HG03432 (cell line): Measurements from ENCODE around the gene ZFP1.
"Not testable (repeated sequence)": the region's sequence is repeated elsewhere in the genome, so short reads cannot be mapped to it uniquely, and the experiment has no call there.

Source experiments
- ATAC-seq: cut with Tn5 transposase; IDR thresholded peaks from one replicate; pipeline ENCODE4 v1.9.1; 2021; ENCODE audit warnings: mild to moderate bottlenecking, moderate library complexity; ENCODE audit not compliant: unreplicated experiment

Gene ZFP1

DNA sequence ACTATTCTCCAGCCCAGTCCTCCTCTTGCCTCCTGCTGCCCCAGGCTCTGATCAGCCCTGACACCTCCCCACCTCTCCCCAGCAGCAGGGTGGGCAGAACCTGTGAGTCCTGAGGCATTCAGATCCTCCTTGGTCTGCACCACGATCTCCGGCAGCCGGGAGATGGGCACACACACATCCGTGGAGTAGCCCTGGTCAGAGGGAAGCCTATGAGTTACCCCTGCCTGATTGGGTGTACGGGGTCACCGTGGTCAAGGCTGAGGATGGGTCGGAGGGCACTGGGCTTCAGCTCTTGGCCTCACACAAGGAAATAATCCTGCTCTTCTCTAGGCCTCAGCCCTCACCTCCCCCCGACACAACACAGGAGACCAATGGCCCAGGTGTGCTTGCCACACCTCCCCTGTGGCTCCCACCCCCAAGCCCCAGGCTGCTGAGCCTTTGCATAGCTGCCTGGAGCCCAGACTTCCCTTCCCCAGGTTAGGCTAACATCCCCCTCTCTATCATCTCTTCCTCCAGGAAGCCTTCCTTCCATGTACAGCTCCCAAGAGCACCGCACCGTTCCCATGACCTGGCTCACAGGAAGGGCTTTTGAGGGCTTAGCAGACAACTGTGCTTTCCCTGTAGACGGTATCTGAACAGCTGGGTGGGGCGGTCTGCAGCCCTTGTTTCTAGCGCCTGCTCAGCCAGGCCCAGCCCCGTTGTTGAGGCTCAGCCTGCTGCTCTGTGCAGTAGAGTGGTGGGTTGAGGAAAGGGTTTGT, 35.4 kb upstream of the ZFP1 start:
- no peak for ATAC-seq

DNA sequence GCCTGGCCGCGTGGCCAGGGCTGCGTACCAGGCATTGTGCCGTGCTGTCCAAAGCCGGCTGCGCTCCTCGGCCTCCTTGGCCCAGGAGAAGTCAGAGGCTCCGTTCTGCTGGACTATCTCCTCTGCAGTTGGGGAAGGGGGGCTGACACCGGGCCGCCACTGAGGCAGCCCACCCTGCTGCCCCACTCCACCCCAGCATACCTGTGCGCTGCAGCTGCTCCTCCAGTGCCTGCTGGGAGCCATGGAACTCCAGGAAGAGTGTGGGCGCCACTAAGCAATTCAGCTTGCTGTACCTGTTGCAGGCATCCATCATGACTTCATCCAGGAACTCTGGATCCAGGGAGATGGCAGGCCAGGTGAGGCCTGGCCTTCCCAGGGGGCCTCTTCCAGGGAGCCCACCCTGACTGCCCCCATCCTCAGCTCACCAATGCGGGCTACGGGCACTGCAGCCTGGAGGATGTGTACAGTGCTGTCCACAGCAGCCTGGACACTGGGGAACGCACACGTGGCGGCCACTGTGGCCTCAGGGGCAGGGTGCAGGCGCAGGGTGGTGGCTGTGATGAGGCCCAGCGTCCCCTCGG, 34.7 kb upstream of the ZFP1 start:
- no peak for ATAC-seq

DNA sequence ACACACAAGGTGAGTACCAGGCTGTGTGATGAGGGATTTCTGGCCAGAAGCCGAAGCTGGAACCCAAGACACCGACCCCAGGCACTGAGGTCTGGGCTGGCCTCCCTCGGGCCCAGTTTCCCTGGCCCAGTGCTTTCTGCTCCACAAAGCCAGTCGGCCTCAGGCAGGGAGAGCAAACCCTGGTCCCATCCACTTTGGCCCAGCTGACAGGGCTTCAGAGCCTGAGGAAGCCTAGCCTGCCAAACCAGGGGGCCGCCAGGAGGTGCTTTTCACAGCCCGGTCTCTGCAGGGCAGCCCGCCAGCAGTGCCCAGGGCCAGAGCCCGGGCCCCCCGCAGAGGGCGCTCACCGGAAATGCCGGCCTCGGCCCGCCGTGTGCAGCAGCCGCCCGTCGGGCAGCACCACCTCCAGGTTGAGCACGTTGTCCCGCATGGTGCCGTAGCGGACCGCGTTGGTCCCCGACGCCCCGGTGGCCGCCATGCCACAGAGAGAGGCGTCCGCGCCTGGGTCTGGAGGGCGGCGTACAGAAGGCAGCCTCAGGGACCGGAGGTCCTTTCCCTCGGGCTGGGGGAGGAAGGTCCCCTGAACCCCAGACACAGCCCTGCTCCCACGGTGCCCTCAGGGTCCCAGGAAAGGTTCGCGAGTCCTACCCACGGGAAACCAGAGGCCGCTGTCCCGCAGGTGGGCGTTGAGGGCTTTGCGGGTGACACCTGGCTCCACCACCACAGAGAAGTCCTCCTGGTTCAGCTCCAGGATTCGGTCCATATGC, 34.0 kb upstream of the ZFP1 start:
- ATAC-seq = no peak

DNA sequence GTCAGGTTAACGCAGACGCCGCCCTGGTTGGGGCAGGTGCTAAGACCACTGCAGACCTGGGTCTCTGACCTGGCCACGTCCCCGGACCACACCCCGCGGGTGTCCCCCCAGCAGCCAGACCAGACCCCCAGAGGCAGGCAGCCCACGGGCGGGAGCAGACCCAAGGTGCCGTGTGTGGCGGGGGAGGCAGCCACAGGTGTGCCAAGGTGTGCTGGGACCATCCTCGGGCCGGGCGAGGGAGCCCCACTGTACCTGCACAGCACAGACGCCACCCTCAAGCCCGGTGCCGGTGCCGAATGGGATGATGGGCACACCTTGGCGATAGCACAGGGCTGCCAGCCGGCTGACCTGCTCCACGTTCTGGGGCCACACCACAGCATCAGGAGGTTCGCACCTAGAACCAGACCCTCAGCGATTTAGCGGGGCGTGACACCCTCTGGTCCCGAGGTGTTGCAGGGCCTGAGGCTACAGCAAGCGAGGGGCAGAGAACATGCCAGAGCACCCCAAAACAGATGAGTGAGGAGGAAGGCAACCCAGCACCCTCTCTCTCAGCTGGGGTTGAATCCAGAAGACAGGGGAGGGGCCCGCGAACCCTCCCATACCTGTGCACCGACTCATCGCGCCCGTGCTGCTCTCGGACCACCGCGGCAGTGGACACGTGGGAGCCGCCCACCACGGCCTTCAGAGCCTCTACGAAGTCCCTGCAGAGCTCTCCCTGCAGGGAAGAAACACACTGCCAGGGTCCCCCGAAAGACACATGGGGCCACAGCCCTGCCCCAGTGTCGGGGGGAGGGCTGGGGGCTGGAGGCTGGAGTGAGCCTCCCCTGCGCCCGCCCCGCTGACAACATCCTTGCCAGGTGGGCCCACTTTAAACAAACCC, 33.1 kb upstream of the ZFP1 start:
- no peak for ATAC-seq

DNA sequence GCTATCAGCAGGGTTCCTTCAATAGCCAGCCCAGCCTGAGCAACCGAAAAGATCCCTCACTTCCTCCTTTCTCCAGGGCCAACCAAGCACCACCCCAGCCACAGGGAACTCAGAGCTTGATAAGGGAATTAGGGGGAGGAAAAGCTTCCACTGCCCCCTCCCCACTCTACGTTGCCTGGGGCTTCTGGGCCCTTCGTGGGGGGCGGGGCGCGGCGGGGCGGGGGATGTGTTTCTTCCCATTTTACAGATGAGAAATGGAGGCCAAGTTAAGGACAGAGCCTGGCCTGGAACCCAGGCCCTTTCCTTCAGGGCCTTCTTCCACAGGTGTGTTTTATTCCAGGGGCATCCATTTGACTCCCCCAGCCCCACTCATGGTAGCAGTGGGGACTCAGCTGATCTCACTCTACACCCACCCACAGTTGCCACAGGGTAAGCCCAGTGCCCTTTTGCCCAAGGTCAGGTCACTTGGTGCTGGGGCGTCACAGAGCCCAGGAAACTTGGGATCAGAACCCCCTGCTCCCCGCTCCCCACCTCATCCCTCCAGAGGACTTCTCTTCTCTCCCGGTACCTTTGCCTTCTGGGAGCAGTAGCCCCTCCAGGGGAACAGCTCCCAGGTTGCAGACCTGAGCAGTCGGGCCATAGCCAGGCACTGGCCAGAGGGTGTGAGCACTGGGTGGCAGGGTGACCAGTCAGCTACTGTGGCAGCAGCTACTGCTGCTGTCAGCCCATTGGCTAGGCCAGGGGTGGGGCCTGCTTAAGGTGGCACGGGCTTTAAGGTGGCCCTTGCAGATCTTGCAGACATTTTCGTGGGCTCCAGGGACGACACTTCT, 32.0 kb upstream of the ZFP1 start, which contains the start of gene LDHD:
LDHD (minus strand) TSS at position 700 of the 830 bp plus-strand sequence; CDS start at position 640, 60 bp downstream.
- no peak for ATAC-seq

DNA sequence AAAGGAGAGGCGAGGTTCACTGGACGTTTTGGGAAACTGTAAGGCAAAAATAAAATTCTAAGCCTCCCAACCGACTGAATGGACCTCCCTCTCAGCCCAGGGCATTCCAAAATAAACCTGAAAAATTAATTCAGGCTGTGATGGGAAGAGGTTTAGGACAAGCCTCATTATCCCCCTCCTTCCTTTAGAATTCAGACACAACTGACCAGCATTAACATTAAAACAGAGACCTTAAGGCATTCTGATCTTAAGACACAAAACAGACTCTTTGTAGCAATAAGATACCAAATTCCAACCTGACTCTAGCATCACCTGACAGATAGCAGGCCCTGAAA, 31.4 kb upstream of the ZFP1 start:
- no peak for ATAC-seq

DNA sequence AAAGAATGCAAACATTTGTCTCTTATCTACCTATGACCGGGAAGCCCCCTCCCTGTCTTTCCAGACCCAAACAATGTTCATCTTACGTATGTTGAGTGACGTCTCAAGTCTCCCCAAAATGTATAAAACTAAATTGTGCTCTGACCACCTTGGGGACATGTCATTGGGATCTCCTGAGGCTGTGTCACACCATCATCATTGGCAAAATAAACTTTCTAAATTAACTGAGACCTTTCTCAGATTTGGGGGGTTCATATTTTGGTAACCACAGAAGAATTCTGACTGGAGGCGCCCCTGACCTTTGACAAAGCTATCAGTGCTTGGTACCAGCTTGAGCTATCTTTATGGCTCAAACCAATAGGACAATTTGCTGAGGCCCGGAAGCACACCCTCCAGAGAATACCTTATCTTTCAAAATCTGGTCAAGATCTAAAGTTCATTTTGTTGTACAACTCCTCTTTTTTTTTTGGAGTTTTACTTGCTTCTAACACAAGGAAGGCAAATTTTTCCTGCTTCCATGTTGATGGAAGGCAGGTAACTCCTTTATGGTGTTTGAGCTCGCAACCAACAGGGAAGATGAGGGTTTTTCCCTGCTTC, 29.3 kb upstream of the ZFP1 start:
- ATAC-seq = no peak

DNA sequence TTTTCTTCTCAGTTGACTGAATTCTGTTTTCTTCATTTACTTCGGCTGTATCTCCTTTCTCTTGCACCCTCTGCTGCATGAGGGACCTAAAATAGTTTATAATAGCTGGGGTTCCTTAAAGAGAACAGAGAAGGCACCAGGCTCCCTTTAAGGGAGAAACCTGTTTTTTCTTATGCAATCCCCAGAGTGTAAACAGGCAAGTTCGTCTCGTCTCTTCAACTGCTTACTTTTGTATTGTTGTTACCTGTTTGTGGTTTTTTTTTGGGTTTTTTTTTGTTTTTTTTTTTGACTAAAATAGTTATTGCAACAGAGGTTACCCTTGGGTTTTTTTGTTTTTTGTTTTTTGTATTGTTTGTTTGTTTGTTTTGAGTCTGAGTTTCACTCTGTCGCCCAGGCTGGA, 28.1 kb upstream of the ZFP1 start:
- no peak for ATAC-seq

DNA sequence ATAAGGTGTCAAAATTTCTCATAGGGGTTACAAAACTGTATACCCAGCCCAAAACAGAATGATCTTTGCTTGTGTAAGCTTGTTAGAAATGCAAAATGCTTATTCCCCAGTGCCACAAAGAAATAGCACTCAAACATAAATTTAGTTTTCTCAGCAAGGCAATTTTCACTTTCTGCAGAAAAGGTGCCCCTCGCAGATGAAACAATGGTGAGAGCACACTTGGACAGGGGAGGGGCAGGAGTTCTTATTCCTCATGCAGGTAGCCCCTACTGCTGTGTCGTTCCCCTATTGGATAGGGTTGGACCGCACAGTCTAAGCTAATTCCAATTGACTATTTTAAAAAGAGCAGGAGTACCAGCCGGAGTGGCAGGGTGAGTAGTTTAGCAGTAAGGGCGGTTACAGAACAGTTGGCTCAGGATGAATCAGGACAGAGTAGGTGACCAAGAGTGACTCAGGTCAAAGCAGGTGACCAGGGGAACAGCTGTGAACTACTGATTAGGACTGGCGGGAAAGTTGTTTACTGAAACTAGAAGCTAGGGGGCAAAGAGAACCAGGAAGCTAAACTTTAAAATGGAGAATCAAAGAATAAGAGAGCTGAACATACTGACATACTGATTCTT, 26.3 kb upstream of the ZFP1 start:
- ATAC-seq = no peak

DNA sequence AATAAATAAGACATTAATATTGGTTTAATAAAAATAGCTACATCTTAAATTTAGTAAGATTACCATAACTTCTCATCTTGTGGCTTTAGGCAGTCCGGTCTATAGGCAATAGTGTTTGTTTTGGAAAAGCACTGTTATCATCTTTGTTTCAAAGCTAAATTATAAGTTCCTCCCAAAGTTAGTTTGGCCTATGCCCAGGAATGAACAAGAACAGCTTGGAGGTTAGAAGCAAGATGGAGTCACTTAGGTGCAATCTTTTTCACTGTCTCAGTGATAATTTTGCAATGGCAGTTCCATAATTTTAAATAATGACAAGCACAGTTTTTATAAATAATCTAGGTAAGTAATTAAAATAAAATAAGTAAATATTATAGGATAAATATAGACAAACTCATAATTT, 25.7 kb upstream of the ZFP1 start:
- ATAC-seq = no peak

DNA sequence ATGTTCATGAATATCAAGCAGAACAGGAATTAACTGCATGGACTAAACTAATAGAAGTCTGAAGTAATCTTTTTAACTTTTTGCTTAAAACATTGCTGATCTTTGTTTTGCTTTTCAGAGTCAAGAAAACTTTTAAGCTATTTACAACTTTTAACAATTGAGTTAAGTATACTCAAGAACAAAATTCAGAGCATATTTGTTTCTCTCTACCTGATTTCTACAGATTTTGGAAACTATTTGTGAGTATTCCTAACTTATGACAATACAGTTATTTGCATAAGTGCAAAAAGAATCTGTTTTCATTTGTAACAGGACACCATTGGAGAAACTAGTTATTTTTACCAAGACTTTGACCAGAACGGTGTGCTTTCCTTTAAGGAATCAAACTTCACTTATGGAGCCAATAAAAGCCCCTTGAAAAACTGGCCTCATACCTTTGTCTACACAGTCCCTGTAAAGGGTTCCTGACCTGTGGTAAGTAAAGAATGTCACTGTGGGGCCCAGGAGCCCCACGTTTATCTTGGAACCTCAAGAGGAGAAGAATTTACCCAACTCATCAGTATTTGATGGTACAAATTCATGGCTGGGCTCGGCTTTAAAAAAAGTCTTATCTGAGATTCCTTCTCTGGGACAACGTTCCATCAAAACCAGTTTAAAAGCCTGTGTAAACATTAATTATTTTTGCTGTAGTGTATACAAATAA, 20.5 kb upstream of the ZFP1 start:
- ATAC-seq = no peak

DNA sequence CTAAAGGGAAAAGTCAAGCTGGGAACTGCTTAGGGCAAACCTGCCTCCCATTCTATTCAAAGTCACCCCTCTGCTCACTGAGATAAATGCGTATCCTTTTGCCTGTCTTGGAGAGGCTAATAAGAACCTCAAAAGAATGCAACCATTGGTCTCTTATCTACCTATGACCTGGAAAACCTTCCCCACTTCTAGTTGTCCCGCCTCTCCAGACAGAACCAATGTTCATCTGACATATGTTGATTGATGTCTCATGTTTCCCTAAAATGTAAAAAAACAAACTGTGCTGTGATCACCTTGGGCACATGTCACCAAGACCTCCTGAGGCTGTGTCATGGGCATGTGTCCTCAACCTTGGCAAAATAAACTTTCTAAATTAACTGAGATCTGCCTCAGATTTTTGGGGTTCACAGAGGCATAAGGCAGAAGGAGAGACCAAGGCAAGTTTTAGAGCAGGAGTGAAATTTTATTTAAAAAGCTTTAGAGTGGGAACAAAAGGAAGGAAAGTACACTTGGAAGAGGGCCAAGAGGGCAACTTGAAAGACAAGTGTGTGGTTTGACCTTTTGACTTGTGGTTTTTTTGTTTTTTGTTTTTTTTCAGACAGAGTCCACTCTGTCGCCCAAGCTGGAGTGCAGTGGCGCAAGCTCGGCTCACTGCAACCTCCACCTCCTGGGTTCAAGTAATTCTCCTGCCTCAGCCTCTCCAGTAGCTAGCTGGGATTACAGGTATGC, 18.7 kb upstream of the ZFP1 start:
- not testable (repeated sequence) for ATAC-seq

DNA sequence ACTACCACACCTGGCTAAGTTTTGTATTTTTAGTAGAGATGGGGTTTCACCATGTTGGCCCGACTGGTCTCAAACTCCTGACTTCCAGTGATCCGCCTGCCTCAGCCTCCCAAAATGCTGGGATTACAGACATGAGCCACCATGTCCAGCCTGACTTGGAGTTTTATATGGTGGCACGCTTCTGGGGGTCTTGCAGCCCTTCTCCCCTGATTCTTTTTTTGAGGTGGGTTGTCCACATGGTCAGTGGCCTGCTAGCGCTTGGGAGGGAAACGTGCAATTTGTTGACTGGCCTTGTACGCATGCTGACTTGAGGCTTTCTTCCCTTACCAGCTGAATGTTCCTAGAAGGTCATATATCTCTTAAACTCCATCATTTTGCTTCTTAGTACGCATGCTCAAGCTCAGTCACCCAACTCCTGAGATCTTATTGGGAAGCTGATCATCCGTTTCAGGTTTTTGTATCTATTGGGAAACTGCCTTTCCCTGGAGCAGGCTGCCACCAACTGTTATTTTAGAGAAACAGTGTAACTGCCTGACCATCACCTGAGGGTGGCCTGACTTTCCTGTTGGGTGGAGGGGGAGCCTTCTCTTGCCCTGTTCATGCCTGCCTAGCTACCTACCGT, 18.1 kb upstream of the ZFP1 start:
- no peak for ATAC-seq

DNA sequence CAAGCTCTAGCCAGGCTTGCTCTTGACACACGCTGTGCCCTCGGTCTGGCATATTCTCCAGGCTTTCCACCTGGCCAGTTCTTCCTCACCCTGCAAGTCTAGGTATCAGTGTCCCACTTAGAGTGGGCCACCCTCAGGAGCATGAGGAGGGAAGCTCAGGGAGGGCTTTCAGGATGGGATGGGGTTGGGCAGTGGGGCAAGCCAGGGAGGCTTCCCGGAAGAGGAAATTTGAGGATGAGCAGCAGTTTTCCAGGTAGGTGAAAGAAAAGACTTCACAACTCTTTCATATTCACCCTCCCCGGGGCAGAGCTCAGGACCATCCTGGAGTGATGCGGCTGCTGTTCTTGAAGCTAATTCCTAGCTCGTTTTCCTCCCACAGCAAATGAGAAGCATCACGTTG, 17.2 kb upstream of the ZFP1 start:
- ATAC-seq = no peak

DNA sequence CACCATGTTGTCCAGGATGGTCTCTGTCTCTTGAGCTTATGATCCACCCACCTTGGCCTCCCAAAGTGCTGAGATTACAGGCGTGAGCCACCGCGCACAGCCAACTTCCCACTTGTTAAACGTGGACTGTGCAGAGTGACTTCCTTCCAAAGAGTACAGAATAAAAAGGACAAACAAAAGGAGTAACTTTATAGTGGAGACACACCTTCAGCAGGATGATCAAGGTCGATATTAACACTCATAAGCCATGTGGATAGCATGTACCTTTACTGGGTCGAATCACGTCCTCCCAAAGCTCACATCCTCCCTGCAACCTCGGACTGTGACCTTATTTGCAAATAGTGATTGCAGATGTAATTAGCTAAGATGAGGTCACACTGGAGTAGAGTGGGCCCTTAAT, 10.1 kb upstream of the ZFP1 start:
- ATAC-seq = no peak

DNA sequence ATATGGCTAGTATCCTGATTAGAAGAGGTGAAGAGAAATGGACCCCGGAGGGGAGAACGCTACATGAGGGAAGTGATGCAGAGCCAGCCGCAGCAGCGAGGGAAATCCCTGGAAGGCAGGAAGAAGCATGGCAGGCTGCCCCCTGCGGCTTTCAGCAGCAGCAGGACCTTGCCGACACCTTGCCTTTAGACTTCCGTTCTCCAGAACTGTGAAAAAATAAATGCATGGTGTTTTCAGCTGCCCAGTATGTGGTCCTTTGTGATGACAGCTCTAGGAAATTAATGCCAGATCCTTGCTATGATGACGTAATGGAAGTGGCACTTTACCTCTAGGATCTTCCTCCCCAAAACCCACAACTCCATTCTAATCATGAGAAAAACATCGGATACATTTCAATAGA, 9.7 kb upstream of the ZFP1 start:
- ATAC-seq = no peak

DNA sequence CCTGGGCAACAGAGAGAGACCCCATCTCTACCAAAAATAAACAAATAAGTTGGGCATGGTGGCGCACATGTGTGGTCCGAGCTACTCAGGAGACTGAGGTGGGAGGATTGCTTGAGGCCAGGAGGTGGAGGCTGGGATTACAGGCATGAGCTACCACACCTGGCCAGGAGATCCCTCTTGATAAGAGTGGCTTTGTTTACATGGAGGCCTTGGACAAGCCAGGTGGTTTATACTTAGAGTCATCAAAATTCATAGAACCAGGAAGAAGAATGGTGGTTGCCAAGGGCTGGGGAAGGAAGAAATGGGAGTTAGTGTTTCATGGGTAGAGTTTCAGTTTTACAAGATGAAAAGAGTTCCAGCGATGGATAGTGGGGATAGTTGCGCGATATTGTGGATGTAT, 8.8 kb upstream of the ZFP1 start:
- ATAC-seq = no peak

DNA sequence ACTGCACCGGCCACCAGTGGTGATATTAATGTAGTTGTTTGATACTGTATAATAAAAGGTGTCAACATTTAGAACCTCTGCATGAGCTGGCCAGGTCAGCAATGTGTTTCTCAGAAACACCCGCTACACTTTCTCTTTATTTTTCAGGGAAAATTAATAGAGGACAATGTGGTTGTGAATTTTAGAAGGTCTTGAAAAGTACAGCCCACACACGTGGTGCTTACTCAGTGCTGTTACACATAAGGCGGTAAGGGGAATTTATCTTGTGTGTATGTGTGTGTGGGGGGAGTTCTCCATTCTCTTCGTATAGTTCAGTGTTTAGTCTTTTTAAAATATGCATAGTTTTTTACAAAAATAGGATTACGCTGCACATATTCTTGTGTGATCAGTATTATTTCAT, 4.4 kb upstream of the ZFP1 start:
- ATAC-seq = no peak
